HG02852 (cell line): ENCODE measurements around the gene OSTN.

Source experiments
- ATAC-seq: cut with Tn5 transposase; IDR thresholded peaks from one replicate; pipeline ENCODE4 v1.9.1; 2021; ENCODE audit warnings: mild to moderate bottlenecking, moderate library complexity; ENCODE audit not compliant: unreplicated experiment

Gene OSTN

GRCh38 chr3:191234216-191234615 lies 35.2 kb downstream of the OSTN start:
- ATAC-seq: no peak

- ATAC-seq: peak; percentile 98
Measured at GRCh38 chr3:191235331-191236314, 36.6 kb downstream of the OSTN start.

- ATAC-seq: no peak
Measured at GRCh38 chr3:191236646-191237045, 37.6 kb downstream of the OSTN start.

- no peak for ATAC-seq
Measured at GRCh38 chr3:191237047-191237882, 38.2 kb downstream of the OSTN start.

GRCh38 chr3:191238321-191238817 lies 39.3 kb downstream of the OSTN start:
- no peak for ATAC-seq

DNA sequence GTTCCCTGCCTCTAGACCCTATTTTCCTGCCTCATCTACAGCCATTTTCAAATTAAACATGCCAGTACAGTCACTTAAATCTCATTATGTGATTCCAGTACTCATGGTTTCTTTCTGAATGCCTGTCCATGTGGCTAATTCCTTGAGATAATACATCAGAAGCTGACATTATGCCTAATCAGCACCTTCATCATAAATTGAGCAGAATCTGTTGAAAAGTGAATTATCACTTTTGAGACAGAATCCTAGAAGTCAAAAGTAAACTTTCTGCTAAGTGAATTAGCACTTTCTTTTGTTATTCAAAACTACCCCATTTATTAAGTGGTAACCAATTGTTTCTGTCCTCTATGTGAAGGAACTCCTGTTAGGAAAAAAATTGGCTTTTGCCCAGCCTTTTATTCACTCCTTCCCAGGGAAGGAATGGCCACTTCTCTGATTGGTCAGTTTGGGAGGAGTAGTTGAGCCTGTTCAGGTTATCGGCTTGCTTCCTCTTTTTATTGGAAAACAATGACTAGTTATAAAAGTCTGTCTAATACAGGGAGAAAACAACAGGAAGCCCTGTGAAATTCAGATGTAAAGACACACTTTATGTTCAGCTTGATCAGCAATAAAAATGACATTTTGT lies 40.5 kb downstream of the OSTN start:
- ATAC-seq: no peak

DNA sequence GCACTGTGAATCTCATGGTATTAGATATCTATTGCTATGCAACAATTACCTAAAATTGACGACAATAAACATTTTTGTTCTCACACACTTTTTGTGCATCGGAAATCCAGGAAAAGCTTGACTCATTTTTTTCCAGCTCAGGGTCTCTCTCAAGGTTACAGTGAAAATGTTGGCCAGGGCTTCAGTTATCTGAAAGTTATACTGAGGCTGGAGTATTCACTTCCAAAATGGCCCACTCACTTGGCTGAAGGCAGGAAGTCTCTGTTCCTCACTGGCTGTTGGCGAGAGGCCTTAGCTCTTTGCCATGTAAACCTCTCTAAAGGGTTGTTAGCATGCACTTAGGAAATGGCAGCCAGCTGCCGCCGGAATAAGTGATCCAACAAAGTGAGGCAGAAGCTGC lies 41.4 kb downstream of the OSTN start:
- no peak for ATAC-seq

- no peak for ATAC-seq
Measured at GRCh38 chr3:191244242-191244867, 45.3 kb downstream of the OSTN start.

DNA sequence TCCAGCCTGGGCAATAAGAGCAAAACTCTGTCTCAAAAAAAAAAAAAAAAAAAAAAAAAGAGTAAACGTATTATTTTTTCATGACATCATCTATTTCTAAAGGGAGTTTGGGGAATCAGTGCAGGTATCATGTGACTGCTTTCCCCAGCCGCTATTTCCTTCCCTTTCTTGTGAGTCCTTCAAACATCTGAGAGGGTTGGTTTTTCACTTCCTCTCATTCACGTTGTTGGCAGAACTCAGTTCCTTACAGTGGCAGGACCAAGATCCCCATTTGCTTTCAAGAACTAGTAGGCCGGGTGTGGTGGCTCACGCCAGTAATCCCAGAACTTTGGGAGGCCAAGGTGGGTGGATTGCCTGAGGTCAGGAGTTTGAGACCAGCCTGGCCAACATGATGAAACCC lies 47.0 kb downstream of the OSTN start:
- ATAC-seq: peak; percentile 84

DNA sequence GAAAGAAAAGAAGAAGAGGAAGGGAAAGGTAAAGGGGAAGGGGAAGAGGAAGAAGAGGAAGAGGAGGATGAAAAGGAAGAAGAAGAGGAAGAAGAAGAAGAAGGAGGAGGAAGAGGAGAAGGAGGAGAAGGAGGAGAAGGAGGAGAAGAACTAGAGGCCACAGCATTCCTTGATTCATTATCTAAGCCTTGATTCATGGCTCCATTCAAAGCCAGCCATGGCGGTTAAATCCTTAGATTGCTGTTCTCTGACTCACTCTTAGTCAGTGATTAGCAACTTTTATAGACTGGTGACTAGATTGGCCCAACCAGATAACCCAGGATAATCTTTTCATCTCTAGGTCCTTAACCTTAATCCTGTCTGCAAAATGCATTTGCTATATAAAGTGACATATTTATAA lies 47.6 kb downstream of the OSTN start:
- ATAC-seq: no peak

DNA sequence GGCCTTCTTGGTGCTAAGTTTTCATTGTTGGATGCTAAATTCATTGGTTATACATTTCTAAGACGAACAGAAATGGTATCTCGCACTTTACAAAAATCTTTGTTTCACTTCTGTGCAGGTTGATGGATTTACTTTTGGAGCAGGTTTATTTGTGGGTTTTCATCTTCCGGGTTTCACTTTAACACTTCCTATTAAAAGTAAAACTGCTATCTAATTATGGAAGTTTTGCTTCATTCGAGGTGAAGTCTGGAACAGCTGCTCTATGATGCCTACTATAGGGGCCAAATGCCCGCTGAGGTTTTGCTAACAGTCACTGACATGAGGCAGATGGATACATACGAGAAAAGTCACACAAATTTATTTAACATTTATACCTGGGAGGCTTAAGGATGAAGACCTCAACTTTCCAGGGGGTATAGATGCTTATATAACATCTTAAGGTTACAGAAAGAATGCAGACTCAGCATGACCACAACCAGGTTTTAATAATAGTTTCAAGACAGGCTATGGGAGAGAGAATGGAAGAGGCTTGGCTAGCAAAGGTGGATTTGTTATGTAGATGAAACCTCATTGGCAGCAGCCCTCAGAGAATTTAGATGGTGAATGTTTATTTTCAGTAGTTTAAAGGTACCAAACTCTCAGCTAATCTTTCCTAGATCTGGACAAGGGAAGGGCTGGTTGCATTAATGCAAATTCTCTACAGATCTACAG lies 54.2 kb downstream of the OSTN start:
- ATAC-seq: peak; percentile 42

DNA sequence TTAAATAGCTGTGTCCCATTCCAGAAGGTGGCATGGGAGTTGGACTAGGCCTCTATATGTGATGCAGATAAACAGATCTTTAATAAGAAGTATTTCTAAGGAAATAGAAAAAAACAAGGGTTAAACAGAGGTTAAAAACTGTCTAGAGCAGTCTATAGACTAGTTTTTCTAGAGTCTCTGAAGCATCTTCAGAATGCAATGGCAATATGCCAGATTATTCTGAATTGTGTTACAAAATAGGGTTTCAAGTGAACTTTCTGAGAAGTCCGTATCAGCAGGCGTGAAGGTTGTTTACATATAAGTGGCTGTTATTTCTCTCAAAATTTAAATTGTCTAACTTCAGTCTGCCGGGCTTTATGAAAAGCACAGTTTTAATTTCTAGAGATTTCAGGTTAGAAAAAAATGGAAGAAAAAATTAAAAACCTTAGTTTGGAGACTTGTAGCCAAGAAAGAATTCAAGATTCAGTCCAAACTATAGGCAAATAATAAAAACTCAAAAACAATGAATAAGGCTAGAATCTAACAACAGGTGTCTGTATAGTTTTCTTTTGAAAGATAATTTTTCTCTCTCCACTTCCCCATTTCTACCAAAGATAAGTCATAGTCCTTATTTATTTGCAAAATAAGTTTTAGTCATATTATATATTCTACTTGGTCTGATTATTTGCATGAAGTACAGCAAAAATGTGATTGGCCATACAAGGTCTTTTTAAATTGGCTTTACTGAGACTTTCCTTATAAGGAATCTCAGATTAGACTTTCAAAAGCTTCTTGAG lies 55.2 kb downstream of the OSTN start:
- no peak for ATAC-seq

DNA sequence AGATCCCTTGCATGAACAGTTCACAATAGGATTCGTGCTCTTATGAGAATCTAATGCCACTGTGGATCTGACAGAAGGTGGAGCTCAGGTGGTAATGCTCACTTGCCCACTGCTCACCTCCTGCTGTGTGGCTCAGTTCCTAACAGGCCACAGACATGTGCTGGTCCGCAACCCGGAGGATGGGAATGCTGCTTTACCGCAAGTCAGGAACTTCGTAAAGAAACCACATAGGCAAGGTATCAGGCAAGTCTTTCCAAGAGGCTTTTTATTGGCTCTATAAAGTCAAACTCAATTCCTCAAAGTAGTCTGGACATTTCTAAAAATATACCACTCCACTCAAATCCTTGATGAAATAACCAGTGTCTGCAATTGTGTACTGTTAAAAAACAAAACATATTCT lies 56.1 kb downstream of the OSTN start:
- no peak for ATAC-seq

GRCh38 chr3:191256405-191256804 lies 57.4 kb downstream of the OSTN start:
- ATAC-seq: no peak

- no peak for ATAC-seq
Measured at GRCh38 chr3:191257286-191257685, 58.2 kb downstream of the OSTN start.

DNA sequence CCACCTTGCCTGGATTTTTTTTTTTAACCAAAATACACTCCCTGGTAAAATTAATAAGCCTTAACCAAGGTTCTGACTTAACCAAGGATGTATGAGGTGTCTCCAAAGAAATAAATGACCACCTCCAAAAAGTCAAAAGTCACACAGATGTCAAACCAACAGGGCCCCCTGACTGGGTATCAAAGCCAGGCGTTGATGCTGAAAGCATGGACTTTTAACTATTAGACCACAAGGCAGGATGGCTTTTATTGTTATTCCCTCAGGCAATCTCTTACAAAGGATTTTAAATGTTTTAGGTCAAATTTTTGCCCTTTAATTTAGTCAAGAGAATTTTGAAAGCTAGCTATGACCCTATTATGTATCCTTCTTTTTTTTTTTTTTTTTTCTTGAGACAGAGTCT lies 60.4 kb downstream of the OSTN start:
- no peak for ATAC-seq

DNA sequence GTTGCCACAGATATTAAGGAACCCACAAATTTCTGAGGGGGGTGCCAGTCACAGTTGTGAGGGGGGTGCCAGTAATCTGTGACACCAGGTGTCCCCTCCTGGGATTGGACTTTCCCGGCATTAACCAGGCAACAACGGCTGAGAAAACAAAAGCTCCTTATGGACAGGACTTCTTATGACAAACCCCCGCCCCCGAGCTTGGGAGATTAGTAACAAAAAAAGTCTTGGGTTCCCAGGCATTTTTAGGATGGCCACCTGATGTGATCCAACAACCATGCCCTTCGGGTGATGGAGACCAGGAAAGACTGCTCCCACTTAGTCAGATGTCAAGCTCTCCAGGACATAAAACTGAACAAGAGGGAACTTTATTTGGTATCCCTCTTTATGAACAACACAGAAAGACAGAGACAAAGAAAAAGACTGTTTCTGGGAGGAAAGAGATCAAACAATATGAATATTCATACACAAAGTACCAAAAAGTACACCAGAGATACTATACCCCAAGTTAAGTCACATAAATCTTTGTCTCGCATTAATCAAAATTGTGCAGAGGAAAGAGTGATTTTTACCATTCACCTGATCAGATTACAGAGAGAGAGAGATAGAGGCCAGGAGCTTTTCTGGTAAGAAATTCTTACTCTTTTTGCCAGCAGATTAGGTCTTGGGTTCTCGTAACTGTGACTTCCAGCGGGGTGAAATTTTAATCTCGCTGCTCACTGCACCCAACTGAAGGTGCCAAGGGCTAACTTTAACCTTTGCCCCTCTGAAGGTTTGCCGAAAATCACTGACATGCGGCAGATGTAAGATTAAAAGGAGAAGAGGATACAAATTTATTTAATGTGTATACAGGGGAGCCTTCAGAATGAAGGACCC lies 61.6 kb downstream of the OSTN start:
- ATAC-seq: no peak

DNA sequence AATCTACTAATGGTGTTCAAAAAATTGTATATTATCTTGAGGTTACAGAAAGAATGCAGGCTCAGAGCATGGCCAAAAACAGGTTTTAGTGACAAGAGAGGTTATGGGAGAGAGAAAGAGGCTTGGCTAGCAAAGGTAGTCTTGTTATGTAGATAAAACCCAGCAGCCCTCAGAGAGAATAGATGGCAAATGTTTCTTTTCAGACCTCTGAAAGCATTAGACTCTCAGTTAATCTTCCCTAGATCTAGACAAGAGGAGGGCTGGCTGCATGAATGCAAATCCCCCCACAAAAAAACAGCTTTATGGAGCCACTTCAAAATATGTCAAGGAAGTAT lies 62.2 kb downstream of the OSTN start:
- no peak for ATAC-seq

- ATAC-seq: no peak
Measured at GRCh38 chr3:191262650-191263049, 63.6 kb downstream of the OSTN start.
